Stimulated activated CD8-positive, alpha-beta memory T cell treated with anti-CD3 and anti-CD28 coated beads, Interleukin-4, amount 100 ng/mL, for 48 hours (primary cell): ENCODE results near the gene QPCTL.
"Not testable (repeated sequence)": the region's sequence is repeated elsewhere in the genome, so short reads cannot be mapped to it uniquely, and the experiment has no call there.

Experiments used
- DNase-seq: peaks from one replicate; pipeline ENCODE4 v3.0.0-alpha.2; 2020

The QPCTL gene

GRCh38 chr19:45677351-45678230 is 14.9 kb upstream of the QPCTL start:
- peak; percentile 92 for DNase-seq

- DNase-seq = peak; percentile 91
Observed at GRCh38 chr19:45681391-45682015, 11.0 kb upstream of the QPCTL start.

DNA sequence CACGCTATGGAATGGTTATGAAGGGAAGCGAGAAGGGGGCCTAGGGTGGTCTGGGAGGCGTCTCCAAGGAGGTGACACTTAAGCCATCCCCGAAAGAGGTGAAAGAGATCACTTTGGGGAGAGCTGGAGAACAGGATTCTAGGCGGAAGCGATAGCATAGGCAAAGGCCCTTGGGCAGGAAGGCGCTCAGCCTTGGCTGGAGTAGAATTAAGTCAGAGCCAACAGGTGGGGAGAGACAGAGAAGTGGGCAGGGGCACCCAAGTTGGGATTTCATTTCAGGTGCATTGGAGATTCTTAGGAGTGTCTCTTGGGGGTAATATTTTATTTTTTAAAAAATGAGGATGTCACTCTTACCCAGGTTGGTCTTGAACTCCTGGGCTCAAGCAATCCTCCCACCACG is 10.3 kb upstream of the QPCTL start:
- DNase-seq = no peak

GRCh38 chr19:45682908-45683307 is 9.6 kb upstream of the QPCTL start:
- no peak for DNase-seq

- not testable (repeated sequence) for DNase-seq
Observed at GRCh38 chr19:45685045-45685444, 7.4 kb upstream of the QPCTL start.

DNA sequence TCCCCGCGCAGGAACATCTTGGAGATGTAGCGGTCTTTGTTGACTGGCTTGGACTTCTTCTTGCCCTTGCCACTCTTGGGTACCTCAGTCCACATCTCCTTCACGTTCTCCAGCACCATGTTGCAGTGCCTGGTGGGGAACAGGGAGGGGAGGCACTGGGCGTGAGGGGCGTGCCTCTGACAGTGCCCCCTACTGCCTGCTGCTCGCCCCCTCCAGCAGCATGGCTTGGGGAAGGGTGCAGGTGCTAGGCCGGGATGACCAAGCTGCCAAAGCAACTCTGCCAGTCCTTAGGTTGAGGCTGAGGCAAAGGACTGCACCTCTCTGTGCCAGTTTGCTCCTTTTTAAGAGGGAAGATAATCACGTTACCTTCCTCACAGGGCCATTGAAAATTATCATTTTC is 4.9 kb upstream of the QPCTL start:
- no peak for DNase-seq

DNA sequence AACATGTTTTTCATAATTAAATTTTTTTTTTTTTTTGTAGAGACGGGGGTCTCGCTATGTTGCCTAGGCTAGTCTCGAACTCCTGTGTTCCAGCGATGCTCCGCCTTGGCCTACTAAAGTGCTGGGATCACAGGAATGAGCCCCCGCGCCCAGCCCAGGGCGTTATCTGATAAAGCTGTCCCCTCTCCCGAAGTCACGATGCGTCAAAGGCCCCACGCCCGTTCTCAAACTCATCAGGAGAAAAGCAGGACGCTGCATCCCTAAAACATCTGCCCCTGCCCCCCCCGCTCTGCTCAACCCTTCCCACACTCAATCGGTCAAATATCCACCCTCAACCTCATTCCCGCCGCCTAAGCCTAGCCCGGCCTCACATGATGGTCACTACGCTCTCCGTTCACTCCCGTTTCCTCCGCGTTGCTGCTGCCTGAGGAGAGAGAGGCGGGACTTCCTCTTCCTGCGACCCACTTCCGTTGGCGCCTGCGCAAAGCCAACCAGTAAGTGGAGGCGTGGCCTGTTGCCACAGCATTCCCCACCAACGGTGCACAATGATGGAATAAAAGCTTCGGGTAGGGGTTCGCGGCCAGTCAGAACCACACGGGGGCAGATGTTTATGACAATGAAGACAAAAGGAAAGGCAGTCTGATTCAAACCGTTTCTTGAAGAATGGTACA is 815 bp upstream of the QPCTL start, which contains the start of gene SNRPD2:
Gene SNRPD2, minus strand, starts transcription at position 438 of the 671 bp plus-strand sequence. Its CDS starts 65 bp downstream, at position 373.
- DNase-seq = peak; percentile 96

DNA sequence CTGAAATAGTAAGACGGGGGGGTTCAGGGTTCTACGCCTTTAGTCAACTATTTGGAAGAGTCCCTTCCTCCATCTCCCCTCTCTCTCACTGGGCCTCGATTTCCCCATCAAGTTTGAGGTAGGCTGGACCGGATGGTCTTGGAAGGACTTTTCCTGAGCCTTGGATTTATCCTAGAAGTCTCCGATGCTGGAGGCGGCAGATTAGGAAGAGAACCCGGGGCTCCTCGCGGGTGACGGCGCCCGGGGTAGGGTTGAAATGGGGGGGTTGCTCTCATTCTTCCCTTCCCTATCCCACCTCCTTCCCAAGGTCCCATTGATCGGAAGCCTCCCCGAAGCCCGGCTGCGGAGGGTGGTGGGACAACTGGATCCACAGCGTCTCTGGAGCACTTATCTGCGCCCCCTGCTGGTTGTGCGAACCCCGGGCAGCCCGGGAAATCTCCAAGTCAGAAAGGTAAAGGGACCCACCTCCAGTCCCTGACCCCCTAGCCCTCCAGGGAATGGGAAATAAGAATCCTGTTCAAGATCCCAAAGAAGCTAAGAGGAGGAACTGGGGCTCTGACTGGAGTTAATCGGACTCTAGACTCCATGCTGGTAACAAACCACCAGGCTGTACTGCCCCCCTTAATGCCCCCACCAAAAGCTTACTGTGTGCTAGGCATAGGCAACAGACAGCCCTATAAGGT is 781 bp downstream of the QPCTL start:
- DNase-seq = peak; percentile 91

DNA sequence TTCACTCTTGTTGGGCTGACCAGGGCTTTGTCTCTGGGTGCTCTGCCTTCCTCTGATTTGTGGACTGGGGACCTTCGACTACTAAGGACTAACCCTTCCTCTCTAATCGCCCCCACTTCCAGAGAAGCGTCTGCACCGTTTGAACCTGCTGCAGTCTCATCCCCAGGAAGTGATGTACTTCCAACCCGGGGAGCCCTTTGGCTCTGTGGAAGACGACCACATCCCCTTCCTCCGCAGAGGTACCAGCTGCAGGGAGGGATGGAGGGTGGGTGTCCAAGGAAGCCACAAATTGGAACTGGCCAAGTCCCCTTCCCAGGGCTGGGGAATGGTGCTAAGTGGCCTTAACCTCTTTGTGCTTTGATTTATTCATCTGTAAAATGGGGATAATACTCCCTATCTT is 9.2 kb downstream of the QPCTL start:
- no peak for DNase-seq

DNA sequence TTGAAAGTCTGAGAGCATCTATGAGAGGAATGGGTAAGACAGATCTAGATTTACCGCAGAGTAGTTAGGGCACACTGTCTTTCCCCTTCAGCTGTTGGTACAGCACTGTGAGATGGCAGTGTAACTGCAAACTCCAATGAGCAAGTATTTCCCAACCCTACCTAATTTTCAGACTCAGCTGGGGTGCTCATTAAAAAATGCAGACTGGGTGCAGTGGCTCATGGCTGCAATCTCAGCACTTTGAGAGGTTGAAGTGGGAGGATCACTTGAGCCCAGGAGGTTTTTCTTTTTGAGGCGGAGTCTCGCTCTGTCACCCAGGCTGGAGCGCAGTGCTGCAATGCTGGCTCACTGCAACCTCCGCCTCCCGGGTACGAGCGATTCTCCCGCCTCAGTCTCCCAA is 12.6 kb downstream of the QPCTL start:
- DNase-seq = no peak

- no peak for DNase-seq
Observed at GRCh38 chr19:45705710-45706415, 13.4 kb downstream of the QPCTL start.

GRCh38 chr19:45710356-45711130 is 18.1 kb downstream of the QPCTL start:
- no peak for DNase-seq

DNA sequence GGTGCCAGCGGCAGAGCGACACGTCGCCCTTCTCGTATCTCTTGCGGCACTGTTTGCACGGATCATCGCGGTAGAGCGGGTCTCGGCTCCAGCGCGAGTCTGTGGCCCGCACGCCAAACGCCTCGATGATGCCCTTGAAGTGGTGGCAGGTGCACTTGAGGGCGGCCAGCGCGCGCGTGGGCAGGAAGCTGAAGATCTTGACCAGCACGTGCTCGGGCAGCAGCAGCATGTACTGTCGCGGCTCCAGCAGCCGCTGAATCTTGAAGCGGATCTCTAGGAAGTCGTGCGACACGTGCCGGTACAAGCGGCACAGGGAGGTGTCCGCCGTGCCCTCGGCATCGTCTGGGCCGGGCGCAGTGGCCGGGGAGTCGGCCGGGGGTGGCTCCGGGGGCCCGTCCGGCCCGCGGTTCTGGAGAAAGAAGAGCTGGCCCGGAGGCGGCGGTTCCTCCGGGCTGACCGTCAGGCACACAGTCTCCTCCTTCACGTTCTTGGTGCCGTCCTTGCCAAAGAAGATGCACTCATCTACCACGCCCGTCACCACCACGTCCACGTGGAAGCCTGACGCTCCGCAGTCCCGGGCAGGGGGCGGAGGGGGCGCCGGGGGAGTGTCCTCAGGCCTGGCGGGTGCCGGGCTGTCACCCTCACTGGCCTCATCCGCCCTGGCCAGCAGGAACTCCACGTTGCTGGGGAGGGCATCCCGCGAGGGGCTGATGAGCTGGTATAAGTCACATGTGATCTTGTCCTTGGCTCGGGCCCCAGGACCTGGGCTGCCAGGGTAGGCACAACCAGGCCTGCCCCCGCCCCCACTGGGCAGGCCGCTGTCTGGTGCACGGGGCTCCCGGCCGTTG is 19.6 kb downstream of the QPCTL start:
- no peak for DNase-seq

GRCh38 chr19:45712699-45713067 is 20.2 kb downstream of the QPCTL start:
- DNase-seq = no peak

- no peak for DNase-seq
Observed at GRCh38 chr19:45713141-45713540, 20.7 kb downstream of the QPCTL start.

GRCh38 chr19:45715139-45715538 is 22.7 kb downstream of the QPCTL start:
- no peak for DNase-seq

DNA sequence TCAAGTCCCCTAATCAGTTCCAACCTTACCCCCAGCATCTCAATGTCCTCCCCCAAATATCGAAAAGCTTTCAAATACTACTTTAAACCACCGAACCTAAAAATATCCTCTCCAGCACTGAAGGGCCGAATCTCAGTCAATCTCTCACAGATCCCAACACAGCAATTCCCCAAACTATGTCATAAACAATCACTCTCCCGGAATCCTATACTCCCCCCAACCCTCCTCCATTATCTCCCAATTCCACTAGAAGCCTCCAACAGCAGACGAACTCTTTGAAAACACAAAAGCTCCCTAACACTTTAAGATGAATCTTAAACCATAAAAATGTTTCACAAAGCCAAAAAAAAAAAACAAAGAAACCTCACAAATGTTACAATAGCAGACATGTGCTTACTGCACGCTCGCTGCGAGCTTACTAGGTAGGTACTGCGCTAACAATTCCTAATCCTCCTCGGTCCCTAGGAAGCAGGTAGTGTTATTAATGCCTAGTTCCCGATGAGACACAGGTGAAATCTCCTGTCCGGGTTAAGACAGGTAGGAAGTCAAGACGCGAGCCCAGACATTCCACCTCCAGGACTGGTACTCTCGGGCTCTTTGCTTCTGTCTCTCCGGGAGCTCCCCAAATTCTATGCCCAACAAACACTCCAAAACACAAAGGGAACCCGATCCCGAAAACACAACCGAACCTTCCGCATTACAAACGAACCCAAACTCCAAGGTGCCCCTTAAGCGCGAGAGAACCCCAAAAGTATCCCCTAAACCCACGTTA is 24.1 kb downstream of the QPCTL start:
- peak; percentile 36 for DNase-seq

GRCh38 chr19:45717131-45717982 is 24.9 kb downstream of the QPCTL start:
- DNase-seq = peak; percentile 98
